Progenitor cell of endocrine pancreas (in vitro differentiated cells): ENCODE measurements around the gene OR14K1. TPM values are rescaled to one million over a fixed set of nuclear protein-coding genes. Genes with fewer than 3 reads are reported as not detected.
"Not testable (repeated sequence)": the region's sequence is repeated elsewhere in the genome, so short reads cannot be mapped to it uniquely, and the experiment has no call there.

Experiments used
- DNase-seq: peaks from one replicate; pipeline ENCODE4 v3.0.0; 2021; ENCODE audit warnings: low spot score; ENCODE audit not compliant: unreplicated experiment
- H3K27ac Mint-ChIP-seq: 2 replicates; pipeline ENCODE4 v1.8.0; 2021; ENCODE audit warnings: mild to moderate bottlenecking, moderate library complexity, mixed read lengths
- H3K27me3 Mint-ChIP-seq: 2 replicates; pipeline ENCODE4 v1.8.0; 2021; ENCODE audit warnings: mixed read lengths
- H3K36me3 Mint-ChIP-seq: 2 replicates; pipeline ENCODE4 v1.8.0; 2022; ENCODE audit warnings: mixed read lengths; ENCODE audit not compliant: insufficient read depth
- H3K4me1 Mint-ChIP-seq: 2 replicates; pipeline ENCODE4 v1.8.0; 2021; ENCODE audit warnings: low read depth, mixed read lengths
- H3K4me3 Mint-ChIP-seq: 2 replicates; pipeline ENCODE4 v1.8.0; 2021; ENCODE audit warnings: low read depth, mild to moderate bottlenecking, moderate library complexity, mixed read lengths
- H3K9me3 Mint-ChIP-seq: 2 replicates; pipeline ENCODE4 v1.8.0; 2021; ENCODE audit warnings: low read depth, mixed read lengths
- long read RNA-seq: library from polyadenylated mRNA; unstranded; transcript quantifications from one replicate; pipeline ENCODE4 v2.0.0, GENCODE V29; 2020
- total RNA-seq: library from RNA; stranded (reverse); gene quantifications from 2 replicates; pipeline ENCODE4 v1.2.1, GENCODE V29; 2021
- TF ChIP-seq, protein P1 (sequence below): fragments of 200-600 bp; sonication (generic); IDR thresholded peaks from one replicate; pipeline ENCODE4 v1.5.0; 2021; ENCODE audit warnings: antibody characterized with exemption, mild to moderate bottlenecking; ENCODE audit not compliant: unreplicated experiment

Gene OR14K1, protein sequence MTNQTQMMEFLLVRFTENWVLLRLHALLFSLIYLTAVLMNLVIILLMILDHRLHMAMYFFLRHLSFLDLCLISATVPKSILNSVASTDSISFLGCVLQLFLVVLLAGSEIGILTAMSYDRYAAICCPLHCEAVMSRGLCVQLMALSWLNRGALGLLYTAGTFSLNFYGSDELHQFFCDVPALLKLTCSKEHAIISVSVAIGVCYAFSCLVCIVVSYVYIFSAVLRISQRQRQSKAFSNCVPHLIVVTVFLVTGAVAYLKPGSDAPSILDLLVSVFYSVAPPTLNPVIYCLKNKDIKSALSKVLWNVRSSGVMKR
- total RNA-seq = 0.33 TPM in 1 of 2 replicates, not detected in the other
- long read RNA-seq = 0 reads

DNA sequence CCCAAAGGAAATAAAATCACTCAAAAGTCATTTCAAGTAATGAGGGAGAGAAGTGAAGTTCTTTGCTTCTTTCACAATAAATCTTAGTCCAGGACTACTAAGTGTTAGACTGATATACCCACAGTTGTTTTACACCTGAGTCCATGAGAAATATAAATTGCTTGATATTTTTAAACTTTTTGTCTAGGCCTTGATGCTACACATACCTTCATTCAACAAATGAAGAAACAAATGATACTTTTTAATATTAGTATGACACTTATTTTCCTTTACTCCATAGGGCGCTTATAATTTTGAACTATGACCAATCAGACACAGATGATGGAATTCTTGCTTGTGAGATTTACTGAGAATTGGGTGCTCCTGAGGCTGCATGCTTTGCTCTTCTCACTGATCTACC is at the start of gene OR14K1:
TSS of gene OR14K1 (plus strand) at position 301 of the 400 bp plus-strand sequence. CDS start at position 301, 0 bp downstream.
- TF ChIP-seq, protein P1, sequence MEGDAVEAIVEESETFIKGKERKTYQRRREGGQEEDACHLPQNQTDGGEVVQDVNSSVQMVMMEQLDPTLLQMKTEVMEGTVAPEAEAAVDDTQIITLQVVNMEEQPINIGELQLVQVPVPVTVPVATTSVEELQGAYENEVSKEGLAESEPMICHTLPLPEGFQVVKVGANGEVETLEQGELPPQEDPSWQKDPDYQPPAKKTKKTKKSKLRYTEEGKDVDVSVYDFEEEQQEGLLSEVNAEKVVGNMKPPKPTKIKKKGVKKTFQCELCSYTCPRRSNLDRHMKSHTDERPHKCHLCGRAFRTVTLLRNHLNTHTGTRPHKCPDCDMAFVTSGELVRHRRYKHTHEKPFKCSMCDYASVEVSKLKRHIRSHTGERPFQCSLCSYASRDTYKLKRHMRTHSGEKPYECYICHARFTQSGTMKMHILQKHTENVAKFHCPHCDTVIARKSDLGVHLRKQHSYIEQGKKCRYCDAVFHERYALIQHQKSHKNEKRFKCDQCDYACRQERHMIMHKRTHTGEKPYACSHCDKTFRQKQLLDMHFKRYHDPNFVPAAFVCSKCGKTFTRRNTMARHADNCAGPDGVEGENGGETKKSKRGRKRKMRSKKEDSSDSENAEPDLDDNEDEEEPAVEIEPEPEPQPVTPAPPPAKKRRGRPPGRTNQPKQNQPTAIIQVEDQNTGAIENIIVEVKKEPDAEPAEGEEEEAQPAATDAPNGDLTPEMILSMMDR = no peak
- Mint-ChIP-seq H3K27ac (no peak within 1 kb of the TSS), H3K4me1 (no peaks in the 10 kb centered on the region), H3K36me3 (no peaks in the 10 kb centered on the region), H3K27me3 (no peaks in the 10 kb centered on the region), H3K4me3 (no peak within 1 kb of the TSS), H3K9me3 (peaks cover 20% of the 10 kb centered on the region)
- no peak for DNase-seq

DNA sequence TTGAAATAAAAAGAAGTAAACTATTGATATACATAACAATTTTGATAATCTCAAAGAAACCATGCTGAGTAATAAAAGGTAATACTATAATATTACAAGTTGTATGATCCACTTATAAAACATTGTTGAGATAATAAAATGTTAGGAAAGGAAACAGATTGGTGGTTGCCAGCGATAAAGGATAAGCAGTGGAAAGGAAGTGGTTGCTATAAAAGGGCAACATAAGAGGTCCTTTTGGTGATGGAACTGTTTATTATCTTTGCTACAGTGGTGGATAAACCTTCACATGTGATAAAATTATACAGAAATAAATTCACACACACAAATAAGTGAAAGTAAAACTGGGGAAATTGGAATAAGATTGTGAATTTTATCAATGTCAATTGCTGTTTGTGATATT is 37.1 kb upstream of the OR14K1 start:
- TF ChIP-seq, protein P1 = no peak
- Mint-ChIP-seq H3K36me3 (no peaks in the 10 kb centered on the region), H3K4me3 (no peak overlapping the region), H3K9me3 (peaks cover 30% of the 10 kb centered on the region), H3K4me1 (no peaks in the 10 kb centered on the region), H3K27ac (no peak overlapping the region), H3K27me3 (no peaks in the 10 kb centered on the region)
- DNase-seq = no peak

- not testable (repeated sequence) for H3K27me3 Mint-ChIP-seq, H3K4me3 Mint-ChIP-seq
- H3K9me3 Mint-ChIP-seq = peaks cover 22% of the 10 kb centered on the region
Measured at GRCh38 chr1:247710681-247711080, 27.7 kb upstream of the OR14K1 start.

DNA sequence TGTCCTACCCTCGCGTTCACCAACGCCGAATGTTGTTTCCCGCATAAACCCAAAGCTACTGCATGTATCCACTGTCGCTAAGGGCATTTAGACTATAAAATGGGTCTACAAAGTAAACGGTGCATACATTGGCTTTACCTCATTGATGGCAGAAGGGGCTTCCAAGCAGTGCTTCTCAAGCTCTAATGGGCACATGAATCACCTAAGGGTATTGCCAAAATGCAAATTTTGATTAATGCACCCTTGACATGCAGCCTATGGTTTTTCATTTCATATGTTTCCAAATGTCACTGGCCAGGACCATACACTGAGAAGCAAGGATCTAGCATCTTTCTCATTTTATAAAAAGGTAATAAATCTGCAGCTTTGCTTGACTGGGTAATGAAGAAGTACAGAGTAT is 24.7 kb upstream of the OR14K1 start:
- no peaks in the 10 kb centered on the region for H3K4me1 Mint-ChIP-seq
- peaks cover 13% of the 10 kb centered on the region for H3K9me3 Mint-ChIP-seq
- no peak overlapping the region for H3K27ac Mint-ChIP-seq
- no peak for DNase-seq
- H3K36me3 Mint-ChIP-seq = no peaks in the 10 kb centered on the region
- H3K4me3 Mint-ChIP-seq = no peak overlapping the region
- no peaks in the 10 kb centered on the region for H3K27me3 Mint-ChIP-seq
- TF ChIP-seq, protein P1 = no peak

More at GRCh38 chr1:247710681-247711080, 27.7 kb upstream of the OR14K1 start:
- not testable (repeated sequence) for DNase-seq, H3K36me3 Mint-ChIP-seq, H3K27ac Mint-ChIP-seq, H3K4me1 Mint-ChIP-seq

- TF ChIP-seq, protein P1 = no peak
- H3K4me3 Mint-ChIP-seq = no peak within 1 kb of the TSS
Measured at GRCh38 chr1:247716546-247716945, 21.9 kb upstream of the OR14K1 start, which contains the start of gene OR6F1. OR6F1 (minus strand) TSS chr1:247716646; CDS start chr1:247712755, 3,891 bp downstream.

DNA sequence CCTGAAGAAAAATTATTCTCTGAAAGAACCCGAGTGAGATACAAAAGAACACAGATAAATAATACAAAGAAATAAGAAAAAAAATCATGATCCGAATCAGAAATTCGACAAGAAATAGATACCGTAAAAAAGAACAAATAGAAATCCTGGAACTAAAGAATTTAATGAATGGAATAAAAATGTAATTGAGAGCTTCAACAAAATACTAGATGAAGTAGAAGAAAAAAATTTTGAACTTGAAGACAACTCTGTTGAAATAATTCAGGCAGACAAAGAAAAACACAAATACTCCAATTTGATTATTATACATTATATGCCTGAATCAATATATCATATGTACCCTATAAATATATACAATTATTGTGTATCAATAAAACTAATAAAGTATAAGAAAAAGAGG is 17.2 kb upstream of the OR14K1 start:
- no peaks in the 10 kb centered on the region for H3K27me3 Mint-ChIP-seq
- DNase-seq = no peak
- no peak overlapping the region for H3K27ac Mint-ChIP-seq
- H3K4me1 Mint-ChIP-seq = peaks cover 2% of the 10 kb centered on the region
- H3K4me3 Mint-ChIP-seq = no peak overlapping the region
- H3K9me3 Mint-ChIP-seq = peaks cover 18% of the 10 kb centered on the region
- H3K36me3 Mint-ChIP-seq = no peaks in the 10 kb centered on the region
- TF ChIP-seq, protein P1 = no peak

More at GRCh38 chr1:247716546-247716945, 21.9 kb upstream of the OR14K1 start, which contains the start of gene OR6F1:
- Mint-ChIP-seq H3K27me3 (no peaks in the 10 kb centered on the region), H3K9me3 (peaks cover 10% of the 10 kb centered on the region), H3K27ac (no peak within 1 kb of the TSS), H3K36me3 (no peaks in the 10 kb centered on the region), H3K4me1 (no peaks in the 10 kb centered on the region)
- no peak for DNase-seq
